H9 (cell line): ENCODE data around the gene PISD. TPM values are rescaled to one million over a fixed set of nuclear protein-coding genes. Genes with fewer than 3 reads are reported as not detected.

Source experiments
- DNase-seq: peaks from one replicate; pipeline ENCODE4 v3.0.0-alpha.2; 2017
- H2AFZ ChIP-seq: one replicate; pipeline ENCODE4 v1.6.1; 2013; ENCODE audit warnings: mild to moderate bottlenecking, low read length, control low read depth, moderate library complexity
- H2AK5ac ChIP-seq: 2 replicates; pipeline ENCODE4 v1.6.1; 2013; ENCODE audit warnings: low read length, control low read depth, mixed read lengths; ENCODE audit not compliant: insufficient read length
- H2BK120ac ChIP-seq: one replicate; pipeline ENCODE4 v1.6.1; 2013; ENCODE audit warnings: low read depth, mild to moderate bottlenecking, low read length, control low read depth, inconsistent platforms; ENCODE audit not compliant: poor library complexity, severe bottlenecking
- H2BK12ac ChIP-seq: 2 replicates; pipeline ENCODE4 v1.6.1; 2013; ENCODE audit warnings: low read length, control low read depth, mixed read lengths, low read depth; ENCODE audit not compliant: insufficient read length
- H2BK15ac ChIP-seq: 2 replicates; pipeline ENCODE4 v1.6.1; 2013; ENCODE audit warnings: low read depth, low read length, control low read depth
- H2BK20ac ChIP-seq: one replicate; pipeline ENCODE4 v1.6.1; 2013; ENCODE audit warnings: low read depth, mild to moderate bottlenecking, low read length, control low read depth, inconsistent platforms; ENCODE audit not compliant: poor library complexity, severe bottlenecking
- H2BK5ac ChIP-seq: 2 replicates; pipeline ENCODE4 v1.6.1; 2013; ENCODE audit warnings: low read length, control low read depth, mixed read lengths; ENCODE audit not compliant: insufficient read length
- H3K14ac ChIP-seq: 2 replicates; pipeline ENCODE4 v1.6.1; 2013; ENCODE audit warnings: low read length, control low read depth; ENCODE audit not compliant: insufficient read depth
- H3K18ac ChIP-seq: 2 replicates; pipeline ENCODE4 v1.6.1; 2013; ENCODE audit warnings: low read depth, mild to moderate bottlenecking, mixed read lengths, low read length, control low read depth; ENCODE audit not compliant: insufficient read length
- H3K23ac ChIP-seq: 2 replicates; pipeline ENCODE4 v1.6.1; 2013; ENCODE audit warnings: low read length, control low read depth, mixed read lengths, low read depth; ENCODE audit not compliant: insufficient read length
- H3K23me2 ChIP-seq: 2 replicates; pipeline ENCODE4 v1.6.1; 2013; ENCODE audit warnings: low read depth, mild to moderate bottlenecking, mixed read lengths, low read length, control low read depth; ENCODE audit not compliant: insufficient read length, poor library complexity, severe bottlenecking
- H3K27ac ChIP-seq: 2 replicates; pipeline ENCODE4 v1.5.1; 2013; ENCODE audit warnings: low read length, control low read depth, mixed read lengths, low read depth; ENCODE audit not compliant: insufficient read length
- H3K27me3 ChIP-seq: 2 replicates; pipeline ENCODE4 v1.6.1; 2013; ENCODE audit warnings: low read length, control low read depth, inconsistent platforms; ENCODE audit not compliant: insufficient read depth
- H3K4ac ChIP-seq: 2 replicates; pipeline ENCODE4 v1.6.1; 2013; ENCODE audit warnings: low read depth, mild to moderate bottlenecking, control low read depth, inconsistent platforms, low read length, moderate library complexity
- H3K4me1 ChIP-seq: 2 replicates; pipeline ENCODE4 v1.6.1; 2013; ENCODE audit warnings: low read length, control low read depth, inconsistent platforms; ENCODE audit not compliant: insufficient read depth
- H3K4me2 ChIP-seq: 2 replicates; pipeline ENCODE4 v1.6.1; 2013; ENCODE audit warnings: low read length, control low read depth, mixed read lengths; ENCODE audit not compliant: insufficient read length, insufficient read depth
- H3K56ac ChIP-seq: 2 replicates; pipeline ENCODE4 v1.6.1; 2013; ENCODE audit warnings: low read depth, mild to moderate bottlenecking, mixed read lengths, low read length, control low read depth; ENCODE audit not compliant: insufficient read length
- H3K79me1 ChIP-seq: 2 replicates; pipeline ENCODE4 v1.6.1; 2013; ENCODE audit warnings: low read depth, mild to moderate bottlenecking, moderate library complexity, low read length, control low read depth, inconsistent platforms; ENCODE audit not compliant: insufficient read depth, poor library complexity, severe bottlenecking
- H3K79me2 ChIP-seq: 2 replicates; pipeline ENCODE4 v1.6.1; 2013; ENCODE audit warnings: low read length, control low read depth, inconsistent platforms; ENCODE audit not compliant: insufficient read depth
- H3K9ac ChIP-seq: 2 replicates; pipeline ENCODE4 v1.6.1; 2013; ENCODE audit warnings: low read length, control low read depth, mixed read lengths; ENCODE audit not compliant: insufficient read length; ENCODE audit errors: extremely low read depth
- H3K9me3 ChIP-seq: one replicate; pipeline ENCODE4 v1.6.1; 2013; ENCODE audit warnings: low read depth, low read length, inconsistent platforms; ENCODE audit not compliant: control insufficient read depth
- H3T11ph ChIP-seq: one replicate; pipeline ENCODE4 v1.6.1; 2013; ENCODE audit warnings: mild to moderate bottlenecking, low read length, control low read depth, inconsistent platforms
- H4K20me1 ChIP-seq: one replicate; pipeline ENCODE4 v1.6.1; 2013; ENCODE audit not compliant: control insufficient read depth, insufficient read length, insufficient read depth
- H4K5ac ChIP-seq: 2 replicates; pipeline ENCODE4 v1.6.1; 2013; ENCODE audit warnings: low read depth, mild to moderate bottlenecking, mixed read lengths, low read length, control low read depth; ENCODE audit not compliant: insufficient read length
- H4K8ac ChIP-seq: replicated peaks from 2 replicates; pipeline ENCODE4 v1.6.1; 2013; ENCODE audit warnings: low read length, control low read depth, mixed read lengths, low read depth; ENCODE audit not compliant: insufficient read length
- H4K91ac ChIP-seq: 2 replicates; pipeline ENCODE4 v1.6.1; 2013; ENCODE audit warnings: low read depth, mild to moderate bottlenecking, moderate library complexity, mixed read lengths, low read length, control low read depth; ENCODE audit not compliant: insufficient read length
- H3K27ac Mint-ChIP-seq, 3 experiments: 2 replicates in 2 of 3; 3 replicates in 1 of 3; pipeline ENCODE4 v1.8.0; 2020 to 2021; ENCODE audit warnings: mixed read lengths in 3 of 3, mild to moderate bottlenecking in 1 of 3, moderate library complexity in 1 of 3
- H3K27me3 Mint-ChIP-seq: 2 replicates; pipeline ENCODE4 v1.8.0; 2021; ENCODE audit warnings: low read depth, mild to moderate bottlenecking, moderate library complexity, mixed read lengths
- H3K36me3 Mint-ChIP-seq, 3 experiments: 2 replicates in 2 of 3; 3 replicates in 1 of 3; pipeline ENCODE4 v1.8.0; 2020 to 2021; ENCODE audit warnings: low read depth in 3 of 3, mixed read lengths in 3 of 3; ENCODE audit not compliant: insufficient read depth in 1 of 3
- H3K4me1 Mint-ChIP-seq, 2 experiments: 2 replicates each; pipeline ENCODE4 v1.8.0; 2020; ENCODE audit warnings: mixed read lengths in 2 of 2
- H3K4me3 Mint-ChIP-seq, 2 experiments: 2 replicates in 1 of 2; 3 replicates in 1 of 2; pipeline ENCODE4 v1.8.0; 2020 to 2021; ENCODE audit warnings: mild to moderate bottlenecking in 2 of 2, mixed read lengths in 2 of 2, moderate library complexity in 1 of 2
- H3K9me3 Mint-ChIP-seq, 2 experiments: 2 replicates in 1 of 2; 3 replicates in 1 of 2; pipeline ENCODE4 v1.8.0; 2020; ENCODE audit warnings: mild to moderate bottlenecking in 2 of 2, mixed read lengths in 2 of 2, moderate library complexity in 1 of 2
- WGBS: extraction: QIAGEN DNeasy Blood & Tissue Kit; methylation state at CpG from one replicate; pipeline ENCODE4 v1.1.7; 2013; ENCODE audit warnings: missing lambda C conversion rate, low lambda C conversion rate, mixed read lengths; ENCODE audit not compliant: insufficient read length; ENCODE audit errors: extremely low coverage; 5-methylcytosine and 5-hydroxymethylcytosine counted together
- total RNA-seq: library from RNA; stranded (reverse); gene quantifications from 2 replicates; pipeline ENCODE4 v1.2.1, GENCODE V29; 2021
- TF ChIP-seq, protein P1 (sequence below): fragments of 200-600 bp; sonication (generic); conservative IDR thresholded peaks from 3 replicates; pipeline ENCODE4 v1.8.0; 2021; ENCODE audit warnings: antibody characterized with exemption, mild to moderate bottlenecking

Gene PISD
- total RNA-seq, 1 experiment from 2014 or later: 62.0 TPM

DNA sequence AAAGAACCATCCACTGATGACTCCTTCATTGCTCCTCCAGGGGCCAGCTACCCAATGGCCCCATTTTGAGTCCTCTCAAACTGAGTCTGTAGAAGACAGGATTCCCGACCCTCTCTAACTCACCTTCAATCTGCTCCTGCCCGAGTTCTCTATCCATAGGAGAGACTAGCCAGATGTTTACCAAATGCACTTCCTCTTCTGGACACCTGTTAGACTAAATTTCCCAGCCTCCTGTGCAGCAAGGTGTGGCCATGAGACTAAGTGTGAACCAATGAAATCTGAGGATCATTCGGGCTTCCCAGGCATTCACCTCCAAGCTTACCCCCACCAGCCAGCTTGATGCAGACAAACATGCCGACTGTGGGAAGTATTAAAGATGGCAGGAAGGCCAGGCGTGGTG, 7.6 kb downstream of the PISD start:
- Histone ChIP-seq H3K27me3 (no peaks in the 10 kb centered on the region), H2BK5ac (no peak overlapping the region), H3K9me3 (no peaks in the 10 kb centered on the region), H3K23ac (no peak overlapping the region), H4K8ac (no peak overlapping the region), H2AK5ac (no peak overlapping the region), H3K4me2 (no peak overlapping the region), H2BK12ac (no peak overlapping the region), H3K56ac (no peak overlapping the region), H3K14ac (no peak overlapping the region), H2BK20ac (no peak overlapping the region), H4K20me1 (no peaks in the 10 kb centered on the region), H3K79me2 (peaks cover 12% of the 10 kb centered on the region; the same call in 1 of the 2 replicates), H3K4me1 (no peaks in the 10 kb centered on the region), H4K91ac (no peak overlapping the region), H3K79me1 (peaks cover 7% of the 10 kb centered on the region), H4K5ac (no peak overlapping the region), H3K4ac (no peak overlapping the region), H3T11ph (no peak overlapping the region), H3K23me2 (no peaks in the 10 kb centered on the region), H3K18ac (no peak overlapping the region), H3K9ac (no peak overlapping the region), H2AFZ (no peak overlapping the region), H2BK120ac (no peak overlapping the region), H2BK15ac (no peak overlapping the region), H3K27ac (no peak overlapping the region)
- Mint-ChIP-seq H3K36me3 (peaks cover 4 to 11% (median 7%) of the 10 kb centered on the region in 3 experiments; a peak in 5 of 7 replicates), H3K27me3 (no peaks in the 10 kb centered on the region), H3K27ac (peak overlapping the region in 1 of 3 experiments; percentile 30; a peak in 2 of 7 replicates), H3K4me1 (peaks cover 0 to 3% of the 10 kb centered on the region in 2 experiments; a peak in 1 of 4 replicates), H3K4me3 (no peak overlapping the region), H3K9me3 (no peaks in the 10 kb centered on the region)
- WGBS: no CpG with 5 or more reads among the region's 5 CpGs
- TF ChIP-seq, protein P1, sequence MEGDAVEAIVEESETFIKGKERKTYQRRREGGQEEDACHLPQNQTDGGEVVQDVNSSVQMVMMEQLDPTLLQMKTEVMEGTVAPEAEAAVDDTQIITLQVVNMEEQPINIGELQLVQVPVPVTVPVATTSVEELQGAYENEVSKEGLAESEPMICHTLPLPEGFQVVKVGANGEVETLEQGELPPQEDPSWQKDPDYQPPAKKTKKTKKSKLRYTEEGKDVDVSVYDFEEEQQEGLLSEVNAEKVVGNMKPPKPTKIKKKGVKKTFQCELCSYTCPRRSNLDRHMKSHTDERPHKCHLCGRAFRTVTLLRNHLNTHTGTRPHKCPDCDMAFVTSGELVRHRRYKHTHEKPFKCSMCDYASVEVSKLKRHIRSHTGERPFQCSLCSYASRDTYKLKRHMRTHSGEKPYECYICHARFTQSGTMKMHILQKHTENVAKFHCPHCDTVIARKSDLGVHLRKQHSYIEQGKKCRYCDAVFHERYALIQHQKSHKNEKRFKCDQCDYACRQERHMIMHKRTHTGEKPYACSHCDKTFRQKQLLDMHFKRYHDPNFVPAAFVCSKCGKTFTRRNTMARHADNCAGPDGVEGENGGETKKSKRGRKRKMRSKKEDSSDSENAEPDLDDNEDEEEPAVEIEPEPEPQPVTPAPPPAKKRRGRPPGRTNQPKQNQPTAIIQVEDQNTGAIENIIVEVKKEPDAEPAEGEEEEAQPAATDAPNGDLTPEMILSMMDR: no peak
- no peak for DNase-seq
